ENCODE results near the gene ANKH. TPM values are rescaled to one million over a fixed set of nuclear protein-coding genes. Genes with fewer than 3 reads are reported as not detected.

ANKH gene
- total and polyA plus RNA-seq, 2 of the 13 experiments (the other 11 are each of a cell fraction or from before 2014, with no cell fraction given), result 25.0 to 36.0 TPM

- WGBS (ENCODE audit: low lambda C conversion rate), result 81% methylated on average over 3 of the region's 3 CpGs
- H3K4me1 ChIP-seq (ENCODE audit: insufficient read depth, low read length), result peaks cover 6% of the 10 kb centered on the region
- H3K27ac ChIP-seq (ENCODE audit: extremely low read length, insufficient read depth, low read length), result no peak overlapping the region
- ChIA-PET POLR2A (no interaction called here), CTCF (ENCODE audit: low intra/inter-chr PET ratio, low total read pairs) (no interaction called here)
- H2AFZ ChIP-seq (ENCODE audit: low read length), result no peak overlapping the region
- no TSS peak for BruUV-seq (replicated peaks)
- H3K27me3 ChIP-seq (ENCODE audit: control insufficient read depth in 1 of 2, insufficient read depth in 2 of 2, low read length in 2 of 2), result peaks cover 1 to 11% of the 10 kb centered on the region in 2 experiments; a peak in 3 of 5 replicates
- H3K36me3 ChIP-seq (replicated peaks in 1 of 2; ENCODE audit: control insufficient read depth in 1 of 2, insufficient read depth in 2 of 2, low read length in 2 of 2), result no peaks in the 10 kb centered on the region
- DNase-seq (ENCODE audit: low spot score), result no peak
- intact Hi-C loops (cut with micrococcal nuclease; ENCODE audit: unreplicated experiment) (no loop called here), in situ Hi-C loops (cut with HindIII; ENCODE audit: extremely low pct_ligation_motif_present, low pct_unique_long_range_greater_than_20kb) (no loop called here)
- no peaks in the 10 kb centered on the region for H3K9me3 ChIP-seq (ENCODE audit: low read length)
- H3K4me2 ChIP-seq (ENCODE audit: low read depth, low read length), result no peak overlapping the region
- no peak overlapping the region for H3K9ac ChIP-seq (ENCODE audit: insufficient read depth, low read depth, low read length)
- no peak for FAIRE-seq
- no peak for TF ChIP-seq HMG20B (CRISPR knock-in tag; conservative IDR thresholded peaks at IDR 0.05)
- H4K20me1 ChIP-seq (ENCODE audit: insufficient read depth, low read length), result no peaks in the 10 kb centered on the region
- no peak overlapping the region for H3K4me3 ChIP-seq (replicated peaks in 1 of 3; ENCODE audit: insufficient read depth in 1 of 3, low read depth in 2 of 3, low read length in 3 of 3)
- ATAC-seq, result no peak
- H3K79me2 ChIP-seq (ENCODE audit: insufficient read depth, low read length), result no peaks in the 10 kb centered on the region
Observed at GRCh38 chr5:14894748-14895147, 23.2 kb upstream of the ANKH start.

DNA sequence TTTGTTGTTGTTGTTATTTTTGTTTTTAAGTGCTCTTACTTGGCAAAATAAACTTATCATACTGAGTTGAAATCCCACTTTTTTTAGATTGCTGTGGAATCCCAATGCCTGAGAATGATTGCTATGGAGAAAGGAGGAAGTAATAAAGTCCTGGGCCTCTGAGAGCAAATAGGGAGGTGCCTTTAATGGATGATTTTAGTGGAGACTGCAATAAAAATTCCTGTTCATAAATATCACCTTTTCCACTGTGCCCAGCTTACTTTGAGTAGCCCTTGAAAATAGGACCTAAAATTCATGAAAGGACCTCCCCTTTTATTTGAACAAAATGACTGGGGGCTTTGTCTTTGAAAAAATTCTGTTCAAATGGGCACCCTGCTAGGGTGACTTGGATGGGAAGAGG, 21.8 kb upstream of the ANKH start:
- POLR2A ChIA-PET, result no interaction called here
- in situ Hi-C loops (cut with HindIII; ENCODE audit: extremely low pct_ligation_motif_present, low pct_unique_long_range_greater_than_20kb), result no loop called here
- Histone ChIP-seq H3K9me3 (ENCODE audit: low read length) (no peaks in the 10 kb centered on the region), H3K27me3 (ENCODE audit: control insufficient read depth in 1 of 2, insufficient read depth in 2 of 2, low read length in 2 of 2) (peaks cover 4 to 20% of the 10 kb centered on the region in 2 experiments; a peak in 3 of 5 replicates), H3K27ac (ENCODE audit: extremely low read length, insufficient read depth, low read length) (no peak overlapping the region), H3K4me3 (replicated peaks in 1 of 3; ENCODE audit: insufficient read depth in 1 of 3, low read depth in 2 of 3, low read length in 3 of 3) (no peak overlapping the region), H4K20me1 (ENCODE audit: insufficient read depth, low read length) (no peaks in the 10 kb centered on the region), H2AFZ (ENCODE audit: low read length) (no peak overlapping the region), H3K4me1 (ENCODE audit: insufficient read depth, low read length) (peaks cover 6% of the 10 kb centered on the region), H3K9ac (ENCODE audit: insufficient read depth, low read depth, low read length) (no peak overlapping the region), H3K4me2 (ENCODE audit: low read depth, low read length) (no peak overlapping the region), H3K79me2 (ENCODE audit: insufficient read depth, low read length) (no peaks in the 10 kb centered on the region), H3K36me3 (replicated peaks in 1 of 2; ENCODE audit: control insufficient read depth in 1 of 2, insufficient read depth in 2 of 2, low read length in 2 of 2) (no peaks in the 10 kb centered on the region)
- ATAC-seq, result no peak
- intact Hi-C loops (cut with micrococcal nuclease; ENCODE audit: unreplicated experiment), result no loop called here
- no peak for FAIRE-seq
- no peak for DNase-seq (ENCODE audit: low spot score)
- BruUV-seq (replicated peaks), result no TSS peak
- CTCF ChIA-PET (ENCODE audit: low intra/inter-chr PET ratio, low total read pairs), result no interaction called here
- TF ChIP-seq RBM22 (optimal IDR thresholded peaks at IDR 0.05; ENCODE audit: low read length) (no peak), ZNF704 (CRISPR knock-in tag; IDR thresholded peaks at IDR 0.05; ENCODE audit: borderline replicate concordance) (no peak), GPN1 (CRISPR knock-in tag; IDR thresholded peaks at IDR 0.05; ENCODE audit: borderline replicate concordance) (no peak), RFX3 (CRISPR knock-in tag; IDR thresholded peaks at IDR 0.05) (no peak), AHR (CRISPR knock-in tag; IDR thresholded peaks at IDR 0.05) (no peak), ZNF253 (CRISPR knock-in tag; IDR thresholded peaks at IDR 0.05; ENCODE audit: borderline replicate concordance) (no peak), SCMH1 (CRISPR knock-in tag; IDR thresholded peaks at IDR 0.05; ENCODE audit: borderline replicate concordance) (no peak), MTA1 (CRISPR knock-in tag; IDR thresholded peaks at IDR 0.05; ENCODE audit: borderline replicate concordance) (no peak), ZNF550 (CRISPR knock-in tag; IDR thresholded peaks at IDR 0.05; ENCODE audit: borderline replicate concordance) (no peak), THAP9 (CRISPR knock-in tag; IDR thresholded peaks at IDR 0.05; ENCODE audit: borderline replicate concordance) (no peak), NBN (conservative IDR thresholded peaks at IDR 0.05) (no peak)
